Measurements from ENCODE around the gene PDSS2.

PDSS2 gene

GRCh38 chr6:107114926-107115694, 344.3 kb downstream of the PDSS2 start, which contains the start of gene BEND3:
Gene BEND3 (minus strand): TSS chr6:107115515. CDS start chr6:107099285, 16,230 bp downstream.
- no peak for FAIRE-seq

- FAIRE-seq, result no peak
Measured at GRCh38 chr6:107114213-107114925, 345.0 kb downstream of the PDSS2 start.

GRCh38 chr6:107110200-107110599, 349.2 kb downstream of the PDSS2 start:
- no peak for FAIRE-seq

GRCh38 chr6:107108201-107108890, 351.0 kb downstream of the PDSS2 start:
- no peak for FAIRE-seq

GRCh38 chr6:107107791-107108190, 351.6 kb downstream of the PDSS2 start:
- no peak for FAIRE-seq

GRCh38 chr6:107106165-107106564, 353.2 kb downstream of the PDSS2 start:
- FAIRE-seq, result no peak

GRCh38 chr6:107105511-107106116, 353.8 kb downstream of the PDSS2 start:
- FAIRE-seq, result no peak

GRCh38 chr6:107103082-107103481, 356.3 kb downstream of the PDSS2 start:
- FAIRE-seq, result no peak

Data from A204.1 (cell line).